Endothelial cell (in vitro differentiated cells): ENCODE data around the gene ITCH. TPM values are rescaled to one million over a fixed set of nuclear protein-coding genes. Genes with fewer than 3 reads are reported as not detected.
"Not testable (repeated sequence)": the region's sequence is repeated elsewhere in the genome, so short reads cannot be mapped to it uniquely, and the experiment has no call there.

ENCODE experiments used
- DNase-seq: peaks from one replicate; pipeline ENCODE4 v3.0.0; 2021; ENCODE audit warnings: low spot score
- H3K27ac Mint-ChIP-seq: one replicate; pipeline ENCODE4 v1.8.0; 2021; ENCODE audit warnings: mixed read lengths, inconsistent platforms; ENCODE audit not compliant: unreplicated experiment
- H3K27me3 Mint-ChIP-seq: one replicate; pipeline ENCODE4 v1.8.0; 2021; ENCODE audit warnings: mild to moderate bottlenecking, moderate library complexity, mixed read lengths, inconsistent platforms; ENCODE audit not compliant: unreplicated experiment
- H3K36me3 Mint-ChIP-seq: one replicate; pipeline ENCODE4 v1.8.0; 2021; ENCODE audit warnings: mild to moderate bottlenecking, low read depth, mixed read lengths, inconsistent platforms; ENCODE audit not compliant: unreplicated experiment
- H3K4me1 Mint-ChIP-seq: one replicate; pipeline ENCODE4 v1.8.0; 2021; ENCODE audit warnings: mild to moderate bottlenecking, mixed read lengths, inconsistent platforms; ENCODE audit not compliant: unreplicated experiment
- H3K4me3 Mint-ChIP-seq: one replicate; pipeline ENCODE4 v1.8.0; 2021; ENCODE audit warnings: mild to moderate bottlenecking, mixed read lengths, inconsistent platforms; ENCODE audit not compliant: unreplicated experiment
- H3K9me3 Mint-ChIP-seq: one replicate; pipeline ENCODE4 v1.8.0; 2021; ENCODE audit warnings: mixed read lengths, inconsistent platforms; ENCODE audit not compliant: unreplicated experiment
- total RNA-seq: library from RNA; stranded (reverse); fragmentation: NEBNext Ultra II Directional; extraction: Animal tissue kit (Norgen Biotek cat#: 25700); gene quantifications from one replicate; pipeline ENCODE4 v1.2.1, GENCODE V29; 2021; ENCODE audit not compliant: unreplicated experiment
- TF ChIP-seq, protein P1 (sequence below): fragments of 200-600 bp; sonication (generic); IDR thresholded peaks from one replicate; pipeline ENCODE4 v1.5.0; 2021; ENCODE audit warnings: antibody characterized with exemption; ENCODE audit not compliant: unreplicated experiment

Gene ITCH
- total RNA-seq, 1 donor from 2014 or later: 46.8 TPM

DNA sequence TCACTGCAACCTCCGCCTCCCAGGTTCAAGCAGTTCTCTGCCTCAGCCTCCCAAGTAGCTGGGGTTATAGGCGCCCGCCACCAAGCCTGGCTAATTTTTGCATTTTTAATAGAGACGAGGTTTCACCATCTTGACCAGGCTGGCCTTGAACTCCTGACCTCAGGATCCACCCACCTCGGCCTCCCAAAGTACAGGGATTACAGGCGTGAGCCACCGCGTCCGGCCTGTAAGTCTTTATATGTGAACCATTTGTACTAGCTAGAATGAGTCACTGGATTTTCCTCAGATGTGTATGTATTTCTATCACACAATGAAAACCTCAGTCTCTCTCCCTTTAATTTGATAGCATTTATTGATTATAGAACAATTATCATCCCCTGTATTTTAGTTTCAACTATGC, 34.0 kb downstream of the ITCH start:
- H3K27ac Mint-ChIP-seq: no peak overlapping the region
- DNase-seq: no peak
- peaks cover 8% of the 10 kb centered on the region for H3K36me3 Mint-ChIP-seq
- no peaks in the 10 kb centered on the region for H3K27me3 Mint-ChIP-seq
- TF ChIP-seq, protein P1, sequence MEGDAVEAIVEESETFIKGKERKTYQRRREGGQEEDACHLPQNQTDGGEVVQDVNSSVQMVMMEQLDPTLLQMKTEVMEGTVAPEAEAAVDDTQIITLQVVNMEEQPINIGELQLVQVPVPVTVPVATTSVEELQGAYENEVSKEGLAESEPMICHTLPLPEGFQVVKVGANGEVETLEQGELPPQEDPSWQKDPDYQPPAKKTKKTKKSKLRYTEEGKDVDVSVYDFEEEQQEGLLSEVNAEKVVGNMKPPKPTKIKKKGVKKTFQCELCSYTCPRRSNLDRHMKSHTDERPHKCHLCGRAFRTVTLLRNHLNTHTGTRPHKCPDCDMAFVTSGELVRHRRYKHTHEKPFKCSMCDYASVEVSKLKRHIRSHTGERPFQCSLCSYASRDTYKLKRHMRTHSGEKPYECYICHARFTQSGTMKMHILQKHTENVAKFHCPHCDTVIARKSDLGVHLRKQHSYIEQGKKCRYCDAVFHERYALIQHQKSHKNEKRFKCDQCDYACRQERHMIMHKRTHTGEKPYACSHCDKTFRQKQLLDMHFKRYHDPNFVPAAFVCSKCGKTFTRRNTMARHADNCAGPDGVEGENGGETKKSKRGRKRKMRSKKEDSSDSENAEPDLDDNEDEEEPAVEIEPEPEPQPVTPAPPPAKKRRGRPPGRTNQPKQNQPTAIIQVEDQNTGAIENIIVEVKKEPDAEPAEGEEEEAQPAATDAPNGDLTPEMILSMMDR: no peak
- H3K9me3 Mint-ChIP-seq: no peaks in the 10 kb centered on the region
- H3K4me1 Mint-ChIP-seq: peaks cover 6% of the 10 kb centered on the region
- no peak overlapping the region for H3K4me3 Mint-ChIP-seq

DNA sequence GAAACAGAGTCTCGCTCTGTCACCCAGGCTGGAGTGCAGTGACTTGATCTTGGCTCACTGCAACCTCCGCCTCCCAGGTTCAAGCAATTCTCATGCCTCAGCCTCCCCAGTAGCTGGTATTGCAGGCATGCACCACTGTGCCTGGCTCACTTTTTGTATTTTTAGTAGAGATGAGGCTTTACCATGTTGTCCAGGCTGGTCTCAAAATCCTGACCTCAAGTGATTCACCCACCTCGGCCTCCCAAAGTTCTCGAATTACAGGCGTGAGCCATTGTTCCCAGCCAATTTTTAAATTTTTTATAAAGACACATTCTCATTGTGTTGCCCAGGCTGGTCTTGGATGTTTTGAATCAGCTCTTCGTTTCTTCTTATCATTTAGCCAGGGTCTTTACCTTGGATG, 37.7 kb downstream of the ITCH start:
- Mint-ChIP-seq H3K27ac (peak overlapping the region; percentile 11), H3K4me1 (peaks cover 13% of the 10 kb centered on the region)
- H3K36me3 Mint-ChIP-seq, H3K27me3 Mint-ChIP-seq, DNase-seq, H3K4me3 Mint-ChIP-seq, H3K9me3 Mint-ChIP-seq: not testable (repeated sequence)

DNA sequence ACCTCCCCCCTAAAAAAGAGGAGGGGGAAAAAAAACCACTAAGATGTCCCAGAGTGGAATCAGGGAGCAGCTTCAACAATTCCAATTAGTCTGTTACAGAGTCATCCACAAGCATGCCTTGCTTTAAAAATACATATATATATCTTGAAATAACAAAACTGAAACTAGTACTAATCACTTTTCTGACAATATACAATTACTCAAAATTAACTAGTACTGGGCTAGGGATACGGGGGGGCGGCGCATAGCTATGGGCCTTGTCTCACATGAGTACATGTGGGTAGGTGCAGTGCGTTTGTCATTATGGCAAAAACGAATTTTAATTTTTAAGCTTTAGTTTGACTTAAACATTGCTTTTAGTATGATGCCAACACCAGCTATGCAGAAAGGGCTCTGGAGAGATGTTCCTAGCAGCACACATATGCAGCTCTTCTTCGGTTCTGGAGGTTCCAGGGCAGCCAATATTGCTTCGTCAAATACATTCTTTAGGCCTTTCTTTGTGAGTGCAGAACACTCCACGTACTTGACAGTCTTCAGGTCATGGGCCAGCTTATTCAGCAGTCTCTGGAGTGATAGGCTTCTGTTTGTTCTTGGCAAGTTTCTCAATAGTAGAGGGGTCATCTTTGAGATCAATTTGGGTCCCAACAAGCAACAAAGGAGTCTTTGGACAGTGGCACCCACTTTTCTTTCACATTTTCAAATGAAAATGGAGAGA, 38.8 kb downstream of the ITCH start:
- TF ChIP-seq, protein P1: no peak
- Mint-ChIP-seq H3K4me3 (no peak overlapping the region), H3K9me3 (no peaks in the 10 kb centered on the region), H3K4me1 (peaks cover 15% of the 10 kb centered on the region), H3K27me3 (no peaks in the 10 kb centered on the region), H3K27ac (no peak overlapping the region), H3K36me3 (no peaks in the 10 kb centered on the region)
- no peak for DNase-seq

DNA sequence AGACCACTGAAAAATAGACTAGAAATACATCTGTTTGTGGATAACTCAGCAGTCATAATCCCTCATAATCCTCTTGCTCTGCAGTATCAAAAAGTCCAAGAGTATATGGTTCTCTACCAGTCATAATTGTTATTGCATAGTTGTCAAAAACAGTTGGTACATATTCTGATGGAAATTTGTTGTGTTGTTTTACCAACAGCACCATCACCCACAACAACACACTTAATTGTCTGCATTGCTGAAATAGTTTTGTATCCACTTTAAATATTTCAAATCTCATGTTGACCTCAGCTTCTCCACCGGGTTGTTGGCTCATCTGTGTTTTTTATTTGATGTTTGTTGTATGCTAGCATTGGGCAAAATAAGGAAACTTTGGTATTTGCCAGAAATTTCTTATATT, 39.4 kb downstream of the ITCH start:
- no peaks in the 10 kb centered on the region for H3K27me3 Mint-ChIP-seq
- no peak overlapping the region for H3K27ac Mint-ChIP-seq

DNA sequence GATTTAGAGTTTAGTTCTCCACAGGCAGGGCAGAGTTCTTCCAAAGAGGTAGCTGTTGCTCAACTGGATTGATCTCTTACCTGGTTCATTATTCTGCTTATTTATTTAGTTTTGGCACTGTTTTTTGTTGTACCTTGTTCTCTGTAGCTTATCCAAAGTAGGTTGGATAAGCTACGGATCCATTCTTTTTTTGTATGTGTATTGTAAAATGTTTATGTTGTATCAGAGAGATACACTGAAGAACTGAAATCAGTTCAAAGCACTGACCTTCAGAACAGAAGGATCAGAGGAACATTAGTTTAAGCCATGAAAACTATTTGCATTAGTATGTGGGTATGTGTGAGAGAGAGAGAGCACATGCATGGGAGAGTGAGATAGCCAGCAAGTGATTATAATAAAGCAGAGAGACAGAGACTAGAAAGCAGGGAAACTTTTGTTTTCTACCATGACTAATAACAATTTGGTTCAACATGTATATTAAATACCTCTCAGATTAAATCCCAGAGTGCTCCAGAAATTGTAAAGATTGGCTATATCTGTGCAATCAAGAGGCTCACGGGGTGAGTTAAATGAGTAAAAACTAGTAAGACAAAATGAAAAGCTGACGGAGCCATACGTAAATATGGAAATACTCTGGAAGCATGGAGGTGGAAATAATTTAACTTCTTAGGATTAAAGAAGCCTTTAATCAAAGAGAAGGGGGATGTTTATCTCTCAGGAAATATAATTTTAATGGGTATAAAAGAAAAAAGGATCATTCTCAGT, 40.2 kb downstream of the ITCH start:
- TF ChIP-seq, protein P1: no peak
- DNase-seq: no peak
- peak overlapping the region; percentile 3 for H3K27ac Mint-ChIP-seq
- H3K36me3 Mint-ChIP-seq: peaks cover 5% of the 10 kb centered on the region
- H3K27me3 Mint-ChIP-seq: no peaks in the 10 kb centered on the region
- no peaks in the 10 kb centered on the region for H3K9me3 Mint-ChIP-seq
- peaks cover 17% of the 10 kb centered on the region for H3K4me1 Mint-ChIP-seq
- no peak overlapping the region for H3K4me3 Mint-ChIP-seq

More for the DNA sequence above, 39.4 kb downstream of the ITCH start:
- H3K4me3 Mint-ChIP-seq: no peak overlapping the region
- peaks cover 16% of the 10 kb centered on the region for H3K4me1 Mint-ChIP-seq
- no peaks in the 10 kb centered on the region for H3K9me3 Mint-ChIP-seq
- no peak for DNase-seq
- TF ChIP-seq, protein P1: no peak
- peaks cover under 1% of the 10 kb centered on the region for H3K36me3 Mint-ChIP-seq
